Endometrial microvascular endothelial cells (primary cell): Measurements from ENCODE around the gene RCN1. TPM values are rescaled to one million over a fixed set of nuclear protein-coding genes. Genes with fewer than 3 reads are reported as not detected.
"Not testable (repeated sequence)": the region's sequence is repeated elsewhere in the genome, so short reads cannot be mapped to it uniquely, and the experiment has no call there.

Experiments used
- in situ Hi-C: cut with HindIII; loops from 2 replicates; pipeline ENCODE4 v1.10.0; 2017; ENCODE audit warnings: low sequenced_read_pairs, low pct_unique_long_range_greater_than_20kb; ENCODE audit errors: inconsistent ontology term
- total RNA-seq: library from RNA; depleted of rRNA; stranded (reverse); fragments of >200 nt; gene quantifications from one replicate; pipeline ENCODE4 v1.2.3, GENCODE V29; 2015; ENCODE audit errors: inconsistent ontology term

Gene RCN1
- total RNA-seq, 1 donor from 2014 or later: 223 TPM

DNA sequence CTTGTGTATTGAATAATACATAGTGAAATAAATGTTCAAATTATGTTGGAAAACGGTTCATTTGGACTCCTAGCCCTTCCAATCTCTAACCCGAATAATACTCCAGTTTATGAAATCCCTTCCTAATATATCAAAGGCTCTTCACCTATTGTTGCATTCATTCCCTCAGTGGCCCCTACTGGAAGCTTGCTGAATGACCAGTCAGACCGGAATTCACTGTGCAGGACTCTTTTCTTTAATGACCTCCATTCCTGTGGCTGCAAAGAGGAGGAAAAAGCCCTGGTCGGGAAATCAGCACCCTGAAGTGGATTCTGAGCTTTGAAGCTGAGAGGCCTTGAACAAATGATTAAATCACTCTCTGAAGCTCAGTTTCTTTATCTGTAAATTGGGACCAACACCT lies 19.1 kb upstream of the RCN1 start:
- in situ Hi-C loops: loop anchor here (25.0 kb wide), 1 partner anchor 90 kb away; no protein-coding TSS in a partner anchor

DNA sequence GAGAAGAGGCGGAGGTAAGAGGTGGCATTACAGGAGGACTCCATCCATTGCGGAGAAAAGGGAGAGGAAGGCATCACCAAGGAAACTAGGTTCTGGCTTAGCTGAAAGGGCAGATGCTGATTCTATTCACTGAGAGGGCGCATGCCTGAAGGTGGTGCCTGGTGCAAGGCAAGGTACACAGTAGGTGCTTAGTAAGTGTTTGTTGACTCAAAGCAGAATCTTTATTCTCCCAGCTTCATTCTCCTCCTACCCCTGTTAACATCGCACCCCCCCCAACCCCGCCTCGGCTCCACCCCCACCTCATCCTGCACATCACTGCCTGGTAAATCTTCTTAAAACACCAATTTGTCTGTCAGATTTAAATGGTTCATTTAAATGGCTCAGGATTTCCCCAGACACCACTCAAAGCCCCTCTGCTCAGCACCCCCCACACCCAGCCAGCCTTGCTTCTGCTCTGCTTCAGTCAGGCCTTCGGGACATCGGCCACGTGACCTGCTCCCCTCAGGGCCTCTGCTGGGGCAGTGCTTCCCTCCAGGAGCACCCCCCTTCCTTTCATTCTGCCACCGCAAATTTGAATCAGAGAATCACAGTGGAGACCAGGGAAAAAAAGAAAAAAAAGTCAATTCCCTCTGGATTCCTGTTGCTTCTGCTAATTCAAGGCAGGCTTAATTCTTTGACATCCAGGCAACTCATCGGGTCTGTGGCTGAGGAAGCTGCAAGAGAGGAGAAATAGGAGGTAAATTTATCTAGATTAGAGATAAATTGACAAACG lies 17.8 kb upstream of the RCN1 start:
- in situ Hi-C loops: loop anchor here (25.0 kb wide), 1 partner anchor 89 kb away; no protein-coding TSS in a partner anchor

DNA sequence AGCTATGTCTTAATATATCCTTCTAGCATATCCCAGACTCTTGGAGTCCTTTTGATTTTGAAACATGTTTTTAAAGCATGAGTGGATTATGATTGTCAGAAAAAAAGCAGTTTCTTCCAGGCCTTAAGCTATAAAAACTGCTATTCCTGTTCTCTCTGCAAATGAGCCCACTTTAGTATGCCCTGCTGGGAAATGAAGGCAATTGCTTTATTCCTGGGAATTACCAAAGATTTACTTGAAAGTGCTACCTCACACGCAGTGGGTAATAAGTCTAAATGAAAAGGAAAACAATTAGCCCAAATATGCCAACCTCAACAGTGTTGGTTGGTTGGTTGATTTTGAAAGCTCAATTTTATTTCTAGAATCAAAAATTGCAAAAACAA lies 17.2 kb upstream of the RCN1 start:
- in situ Hi-C loops: loop anchor here (25.0 kb wide), 1 partner anchor 89 kb away; no protein-coding TSS in a partner anchor

DNA sequence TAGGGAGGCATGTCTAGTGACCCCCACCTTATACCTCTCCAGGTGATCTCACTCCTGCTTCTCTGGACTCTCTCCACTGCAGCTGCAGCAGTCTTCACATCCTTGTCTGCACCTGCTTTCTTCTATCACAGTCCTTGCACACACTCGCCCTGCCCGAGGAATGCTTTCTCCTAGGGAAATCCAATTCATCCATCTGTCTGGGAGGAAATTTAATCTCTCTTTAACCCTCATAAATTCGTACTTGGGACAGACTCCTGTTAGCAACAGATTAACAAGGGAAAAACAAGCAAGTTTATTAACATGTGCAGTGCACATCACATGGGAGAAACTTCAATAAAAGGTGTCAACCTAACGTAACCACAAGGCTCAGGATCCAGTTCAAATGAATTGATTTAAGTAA lies 11.3 kb upstream of the RCN1 start:
- in situ Hi-C loops: no loop called here

DNA sequence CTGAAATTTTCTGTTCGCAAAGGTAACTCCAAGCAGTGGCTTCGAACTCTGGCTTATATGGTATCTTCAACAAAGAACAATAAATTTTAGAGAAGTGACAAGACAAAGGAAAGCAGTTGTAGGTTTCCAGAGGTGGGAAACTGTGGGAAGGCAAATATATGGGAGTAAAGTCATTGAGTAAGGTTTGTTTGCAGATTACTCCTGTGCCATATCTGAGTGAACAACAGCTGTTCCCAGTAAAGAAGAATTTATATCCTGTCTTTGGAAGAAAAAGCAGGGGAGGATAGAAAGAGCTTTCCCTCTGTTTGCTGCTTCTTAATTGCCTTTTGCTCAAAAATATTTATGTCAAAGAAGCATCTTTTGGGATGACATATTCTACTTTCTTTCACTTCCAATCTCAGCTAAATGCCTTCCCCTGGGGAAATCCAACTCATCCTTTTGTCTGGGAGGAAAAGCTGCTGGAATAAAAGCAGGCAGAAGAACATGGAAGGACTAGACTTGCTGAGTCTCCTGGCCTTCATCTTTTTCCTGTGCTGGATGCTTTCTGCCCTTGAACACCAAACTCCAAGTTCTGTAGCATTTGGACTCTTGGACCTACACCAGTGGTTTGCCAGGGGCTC lies 10.4 kb upstream of the RCN1 start:
- in situ Hi-C loops: no loop called here

DNA sequence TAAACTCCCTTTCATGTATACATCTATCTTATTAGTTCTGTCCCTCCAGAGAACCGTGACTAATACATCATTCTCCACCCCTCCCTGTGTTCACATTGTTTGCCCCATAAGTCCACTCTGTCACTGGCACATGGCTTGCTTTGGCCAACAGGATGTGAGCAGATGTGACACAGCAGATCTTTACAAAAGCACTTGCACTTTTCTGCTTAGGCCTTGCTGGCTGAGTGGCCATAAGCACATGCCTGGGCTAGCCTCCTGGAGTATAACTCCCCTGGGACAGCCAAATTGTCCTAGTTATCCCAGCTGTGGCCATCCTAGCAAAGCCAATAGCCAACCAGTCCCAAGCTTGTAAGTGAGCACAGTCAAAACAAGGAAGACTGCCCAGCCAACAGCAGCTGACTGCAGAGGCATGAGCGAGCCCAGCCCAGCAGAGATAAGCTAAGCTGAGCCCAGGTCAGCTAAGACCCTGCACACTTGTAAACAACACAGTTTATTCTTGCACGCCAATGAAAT lies 9.7 kb upstream of the RCN1 start:
- in situ Hi-C loops: no loop called here

DNA sequence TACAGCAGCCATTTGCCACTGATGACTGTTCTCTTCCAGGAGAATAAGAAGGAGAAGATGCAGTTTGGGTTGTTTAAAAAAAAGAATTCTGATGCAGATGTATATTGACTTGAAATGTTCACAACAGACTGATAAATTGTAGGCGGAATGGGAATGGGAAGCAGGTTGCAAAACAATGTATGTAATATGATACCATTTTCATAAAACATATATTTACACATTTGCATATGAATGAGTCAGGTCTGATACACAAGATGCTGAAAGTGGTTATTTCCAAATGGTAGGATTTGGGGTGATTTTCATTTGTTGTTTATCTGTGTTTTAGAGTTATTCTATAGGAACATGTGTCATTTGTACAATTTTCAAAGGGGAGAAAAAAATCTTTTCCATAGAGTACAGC lies 9.0 kb upstream of the RCN1 start:
- in situ Hi-C loops: no loop called here

DNA sequence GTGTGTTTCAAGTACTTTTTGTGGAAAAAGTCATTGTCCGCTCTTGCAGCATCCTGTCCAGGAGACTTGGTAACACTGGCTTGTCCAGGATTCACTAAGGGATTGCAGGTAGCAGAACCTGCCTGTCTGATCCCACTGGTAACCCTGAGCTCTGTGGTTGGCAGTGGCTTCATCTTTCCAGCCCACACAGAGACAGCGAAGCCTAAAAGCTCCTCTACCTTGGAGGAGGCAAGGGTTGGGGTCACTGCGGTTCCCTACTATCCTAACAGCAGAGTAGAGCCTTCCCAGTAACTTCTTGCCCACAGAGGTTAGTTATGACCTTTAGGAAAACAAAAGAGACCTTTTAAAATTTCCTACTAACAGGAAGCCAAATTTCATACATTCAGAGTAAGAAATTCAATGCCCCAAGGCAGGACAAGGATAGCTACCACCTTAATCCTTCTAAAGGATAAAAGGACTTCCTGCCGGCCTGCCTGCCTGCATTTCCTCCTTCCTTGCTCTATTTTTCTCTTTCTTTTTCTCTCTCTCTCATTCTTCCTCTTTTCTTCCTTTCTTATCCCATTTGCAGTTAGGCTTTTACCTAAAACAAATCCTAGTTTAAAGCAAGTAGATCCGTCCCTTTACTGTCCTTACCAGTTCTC lies 8.4 kb upstream of the RCN1 start:
- in situ Hi-C loops: no loop called here

DNA sequence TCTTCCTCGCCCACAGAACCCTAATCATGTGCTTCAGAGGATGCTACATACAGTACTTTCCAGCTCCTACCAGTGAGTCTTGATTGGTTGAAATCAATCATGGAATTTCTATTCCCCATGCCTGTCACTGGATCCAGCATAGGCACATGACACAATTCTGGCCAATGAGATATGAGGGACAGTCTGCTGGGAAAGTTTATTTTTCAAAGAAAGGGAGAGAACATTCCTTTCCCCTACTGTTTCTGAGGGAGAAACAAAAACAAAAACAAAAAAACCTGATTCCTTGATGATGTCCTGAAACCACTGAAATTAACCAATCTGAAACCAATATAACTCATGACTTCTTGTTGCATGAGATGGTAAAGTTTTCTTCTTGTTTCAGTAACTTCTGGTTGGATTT lies 3.3 kb upstream of the RCN1 start:
- in situ Hi-C loops: no loop called here

DNA sequence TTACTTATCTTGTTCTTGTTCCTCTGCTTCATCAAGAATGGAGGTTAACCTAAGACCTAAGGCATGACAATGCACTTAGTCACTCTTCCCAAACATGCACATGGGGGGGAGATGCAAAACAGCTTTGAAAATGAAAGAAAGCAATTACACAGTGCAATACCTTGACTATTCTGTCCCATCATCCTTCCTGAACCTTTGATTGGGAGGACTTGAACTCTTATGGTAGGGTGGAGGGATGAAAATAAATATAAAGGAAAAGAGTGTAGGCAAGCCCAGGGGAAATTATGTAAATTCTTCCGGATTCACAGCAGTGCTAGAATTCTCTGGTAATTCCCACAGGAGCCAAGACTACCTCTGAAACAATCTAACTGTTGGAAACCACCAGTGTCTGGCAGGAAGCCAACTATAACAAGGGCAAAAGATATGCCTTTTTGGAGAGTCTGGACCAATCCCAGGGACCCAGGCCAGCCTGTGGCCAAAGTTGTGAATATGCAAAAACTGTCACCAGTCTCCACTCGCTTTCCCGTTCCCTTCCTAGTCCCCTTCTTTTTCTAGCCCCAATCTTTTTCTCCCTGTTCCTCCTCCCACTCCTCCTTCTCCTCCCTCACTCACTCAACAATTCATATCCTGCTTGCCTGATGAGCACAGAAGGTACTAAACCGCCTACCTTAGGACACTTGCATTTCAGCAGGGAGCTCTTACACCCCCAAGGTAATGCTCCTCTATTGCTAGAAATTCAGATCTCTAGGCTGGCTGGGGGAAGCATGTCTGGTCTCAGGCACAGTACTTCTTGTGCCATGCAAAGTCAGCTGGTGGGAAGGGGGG lies 2.5 kb upstream of the RCN1 start:
- in situ Hi-C loops: no loop called here

DNA sequence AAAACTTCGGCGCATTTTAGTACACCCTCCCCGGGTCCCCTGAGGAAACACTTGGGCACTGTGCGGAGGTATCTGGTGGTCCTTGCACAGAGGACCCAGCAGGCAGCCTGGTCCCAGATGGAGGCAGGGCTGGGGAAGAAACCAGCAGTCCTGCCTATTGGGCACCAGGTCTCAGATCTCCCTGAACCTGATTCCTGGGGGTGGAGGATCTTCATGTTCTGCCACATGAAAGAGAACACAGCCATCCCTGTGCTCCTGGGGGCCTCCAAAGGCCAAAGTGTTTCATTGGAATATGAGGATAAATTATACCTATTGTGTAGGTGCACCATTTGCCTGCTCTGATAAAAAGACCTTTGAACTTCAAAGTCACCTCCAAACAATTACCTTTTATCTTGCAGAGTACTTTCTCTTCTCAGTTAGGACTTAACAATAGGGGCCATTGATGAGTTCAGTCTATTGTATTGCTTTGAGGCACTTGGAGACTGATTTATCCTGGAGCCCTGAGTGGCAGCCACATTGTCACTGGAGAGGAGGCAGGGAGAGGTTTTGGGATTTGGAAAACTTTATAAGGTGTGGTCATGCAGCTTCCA lies 1.8 kb downstream of the RCN1 start:
- in situ Hi-C loops: no loop called here

DNA sequence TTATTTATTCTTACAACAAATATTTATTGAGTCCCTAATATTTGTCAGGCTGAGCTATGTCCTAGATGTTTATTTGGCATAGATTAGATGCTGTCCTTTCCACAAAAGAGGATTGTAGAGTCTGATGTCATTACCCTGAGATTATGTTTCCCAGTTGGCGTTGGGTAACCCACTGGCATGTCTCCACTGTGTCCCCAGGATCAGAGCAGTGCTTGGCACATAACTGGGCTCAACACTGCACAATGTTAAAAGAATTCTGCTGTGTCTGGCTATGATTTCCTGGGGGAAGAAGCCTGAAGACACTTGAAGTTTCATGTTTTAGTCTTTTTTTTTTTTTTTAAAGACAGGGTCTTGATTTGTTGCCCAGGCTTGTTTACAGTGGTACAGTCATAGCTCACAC lies 4.0 kb downstream of the RCN1 start:
- in situ Hi-C loops: no loop called here

DNA sequence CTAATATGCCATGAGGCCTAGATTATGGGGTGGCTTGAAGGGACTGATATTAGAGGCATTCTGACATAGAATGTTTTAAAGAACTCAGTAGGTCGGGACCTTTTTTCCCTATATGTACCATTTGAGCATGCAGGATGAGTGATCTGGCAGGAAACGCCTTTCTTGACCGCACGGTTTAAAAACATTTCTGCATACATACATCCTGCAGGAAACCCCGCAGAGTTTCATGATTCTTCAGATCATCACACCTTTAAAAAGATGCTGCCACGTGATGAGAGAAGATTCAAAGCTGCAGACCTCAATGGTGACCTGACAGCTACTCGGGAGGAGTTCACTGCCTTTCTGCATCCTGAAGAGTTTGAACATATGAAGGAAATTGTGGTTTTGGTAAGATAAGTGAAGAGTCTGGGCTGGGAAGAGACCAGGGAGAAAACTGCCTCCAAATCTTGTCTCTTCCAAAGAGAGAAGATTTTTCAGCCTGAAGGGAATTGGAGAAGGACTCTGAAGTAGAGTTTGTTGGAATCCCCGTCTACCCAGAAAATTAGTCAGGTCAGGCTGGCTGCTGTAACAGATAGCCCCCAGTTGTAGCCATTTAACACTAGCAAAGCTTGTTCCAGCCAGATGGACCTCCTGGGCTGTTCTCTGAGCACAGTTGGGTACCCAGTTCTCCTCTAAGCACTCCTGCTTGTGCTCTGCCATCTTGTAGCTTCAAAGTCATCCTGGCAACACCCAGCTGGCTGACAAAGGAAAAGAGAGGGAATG lies 7.4 kb downstream of the RCN1 start:
- in situ Hi-C loops: no loop called here

DNA sequence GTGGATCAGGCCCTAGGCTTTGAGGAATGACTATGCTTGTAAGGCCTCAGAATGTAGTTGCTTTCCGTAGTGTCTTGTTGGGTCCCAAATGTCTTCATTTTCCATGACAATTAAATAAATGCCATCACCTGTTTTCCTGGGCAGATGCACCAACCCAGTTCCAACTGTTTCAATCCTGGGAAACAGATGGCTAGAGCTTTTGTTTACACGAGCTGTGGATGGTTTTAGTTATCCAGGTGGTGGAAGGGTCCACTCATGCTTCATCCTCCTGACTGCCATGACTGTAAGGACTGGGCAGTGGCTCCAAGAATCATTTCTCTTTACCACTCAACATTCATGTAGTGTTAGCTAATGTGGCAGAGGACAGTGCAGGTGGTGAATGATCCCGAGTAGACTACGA lies 8.6 kb downstream of the RCN1 start:
- in situ Hi-C loops: no loop called here

DNA sequence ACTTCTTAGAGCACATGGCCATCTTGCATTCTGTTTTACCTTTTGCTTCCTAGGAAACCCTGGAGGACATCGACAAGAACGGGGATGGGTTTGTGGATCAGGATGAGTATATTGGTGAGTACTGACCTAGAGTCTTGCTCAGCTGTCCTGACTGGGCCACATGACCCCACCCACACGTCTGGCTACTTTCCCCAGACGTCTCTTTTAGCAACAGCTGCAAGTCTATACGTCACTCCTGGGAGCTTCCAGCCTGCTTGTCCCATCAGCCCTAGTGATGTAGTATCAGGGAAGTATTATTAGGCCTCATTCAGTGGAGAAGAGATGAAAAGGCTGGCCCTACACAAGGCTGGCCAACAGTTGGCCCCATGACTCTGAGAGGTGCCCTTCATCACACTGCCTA lies 9.6 kb downstream of the RCN1 start:
- in situ Hi-C loops: no loop called here

DNA sequence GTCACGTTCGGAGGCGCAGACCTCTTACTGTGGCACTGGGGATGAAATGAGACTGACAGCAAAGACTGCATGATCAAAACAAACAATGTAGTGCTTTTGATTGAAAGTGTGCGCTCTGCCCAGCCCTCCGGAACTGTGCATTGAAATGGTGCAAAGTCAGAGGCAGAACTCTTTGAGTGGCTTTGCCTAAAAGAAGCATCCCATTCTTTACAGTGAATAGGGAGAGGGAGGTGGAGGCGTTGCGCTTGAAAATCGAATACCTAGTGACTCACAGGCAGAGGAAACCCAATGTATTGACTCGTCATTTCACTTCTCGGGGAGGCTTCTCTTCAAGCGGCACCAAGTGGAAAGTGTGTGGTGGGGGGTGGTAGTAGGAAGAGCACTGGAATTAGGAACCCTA lies 10.9 kb downstream of the RCN1 start:
- in situ Hi-C loops: no loop called here

DNA sequence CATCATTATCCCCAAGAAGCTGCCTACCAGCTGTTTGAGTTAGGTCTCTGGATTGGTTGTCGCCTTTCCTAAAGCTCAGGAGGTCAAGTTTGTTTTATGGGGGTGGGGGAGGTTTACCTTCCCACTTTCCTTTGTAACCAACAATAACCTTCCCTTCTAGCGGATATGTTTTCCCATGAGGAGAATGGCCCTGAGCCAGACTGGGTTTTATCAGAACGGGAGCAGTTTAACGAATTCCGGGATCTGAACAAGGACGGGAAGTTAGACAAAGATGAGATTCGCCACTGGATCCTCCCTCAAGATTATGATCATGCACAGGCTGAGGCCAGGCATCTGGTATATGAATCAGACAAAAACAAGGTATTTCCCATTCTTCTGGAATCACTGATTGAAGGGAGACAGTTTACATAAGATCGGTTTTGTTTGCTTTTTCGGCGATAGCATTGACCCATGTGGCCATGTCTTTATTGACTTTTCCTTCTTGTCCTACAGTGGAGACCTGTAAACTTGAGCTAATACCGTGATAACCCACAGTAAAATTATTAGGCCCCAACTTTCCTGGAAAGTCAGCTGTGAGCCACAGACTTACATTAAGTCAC lies 12.3 kb downstream of the RCN1 start:
- in situ Hi-C loops: not testable (repeated sequence)

DNA sequence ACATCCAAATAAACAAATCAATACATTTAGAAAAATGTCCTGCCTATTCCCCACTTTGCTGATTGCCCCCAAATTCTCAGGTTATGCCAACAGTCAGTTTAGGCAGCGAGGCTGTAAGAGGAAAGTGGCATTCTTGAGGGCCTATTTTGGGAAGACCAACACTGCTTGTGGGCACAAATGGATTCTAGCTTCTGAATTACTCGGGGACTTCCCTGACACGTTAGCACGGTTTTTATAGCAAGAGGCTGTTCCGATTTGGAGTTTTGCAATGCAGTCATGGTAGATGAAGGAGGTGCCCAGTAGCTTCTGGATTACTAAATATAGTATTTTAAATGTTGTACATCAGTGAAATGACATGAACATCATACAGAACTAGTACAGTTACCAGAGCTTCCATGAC lies 13.1 kb downstream of the RCN1 start:
- in situ Hi-C loops: no loop called here
